Fibroblast of villous mesenchyme (primary cell): ENCODE results near the gene ASCC2. TPM values are rescaled to one million over a fixed set of nuclear protein-coding genes. Genes with fewer than 3 reads are reported as not detected.
"Not testable (repeated sequence)": the region's sequence is repeated elsewhere in the genome, so short reads cannot be mapped to it uniquely, and the experiment has no call there.

Experiments used
- DNase-seq: peaks from one replicate; pipeline ENCODE4 v3.0.0-alpha.2; 2010; ENCODE audit warnings: low read depth
- H3K4me3 ChIP-seq: 2 replicates; pipeline ENCODE4 v1.5.1; 2011; ENCODE audit warnings: low read depth, mild to moderate bottlenecking, low read length
- total RNA-seq: library from RNA; depleted of rRNA; stranded (reverse); fragments of >200 nt; gene quantifications from 2 replicates; pipeline ENCODE4 v1.2.3, GENCODE V29; 2012
- TF ChIP-seq, protein P1 (sequence below): IDR thresholded peaks from 2 replicates; pipeline ENCODE4 v1.5.1; 2012; ENCODE audit warnings: low read depth, mild to moderate bottlenecking, low read length; ENCODE audit not compliant: insufficient read depth

ASCC2 gene
- total RNA-seq, 1 donor: 33.7 TPM

DNA sequence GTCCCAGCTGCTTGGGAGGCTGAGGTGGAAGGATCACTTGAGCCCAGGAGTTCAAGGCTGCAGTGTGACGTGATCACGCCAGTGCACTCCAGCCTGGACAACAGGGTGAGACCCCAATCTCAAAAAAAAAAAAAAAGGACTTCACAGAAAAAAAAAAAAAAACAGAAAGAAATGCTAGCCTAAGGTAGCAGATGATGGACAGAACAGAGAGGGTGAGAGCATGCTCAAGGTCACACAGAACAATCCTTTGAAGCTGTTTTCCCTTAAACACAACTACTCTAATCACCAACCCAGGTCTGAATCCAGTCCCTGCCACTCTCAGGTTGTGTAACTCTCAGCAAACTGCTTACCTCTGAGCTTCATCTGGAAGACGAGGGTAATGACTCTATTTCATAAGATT, 81.0 kb downstream of the ASCC2 start:
- TF ChIP-seq, protein P1, sequence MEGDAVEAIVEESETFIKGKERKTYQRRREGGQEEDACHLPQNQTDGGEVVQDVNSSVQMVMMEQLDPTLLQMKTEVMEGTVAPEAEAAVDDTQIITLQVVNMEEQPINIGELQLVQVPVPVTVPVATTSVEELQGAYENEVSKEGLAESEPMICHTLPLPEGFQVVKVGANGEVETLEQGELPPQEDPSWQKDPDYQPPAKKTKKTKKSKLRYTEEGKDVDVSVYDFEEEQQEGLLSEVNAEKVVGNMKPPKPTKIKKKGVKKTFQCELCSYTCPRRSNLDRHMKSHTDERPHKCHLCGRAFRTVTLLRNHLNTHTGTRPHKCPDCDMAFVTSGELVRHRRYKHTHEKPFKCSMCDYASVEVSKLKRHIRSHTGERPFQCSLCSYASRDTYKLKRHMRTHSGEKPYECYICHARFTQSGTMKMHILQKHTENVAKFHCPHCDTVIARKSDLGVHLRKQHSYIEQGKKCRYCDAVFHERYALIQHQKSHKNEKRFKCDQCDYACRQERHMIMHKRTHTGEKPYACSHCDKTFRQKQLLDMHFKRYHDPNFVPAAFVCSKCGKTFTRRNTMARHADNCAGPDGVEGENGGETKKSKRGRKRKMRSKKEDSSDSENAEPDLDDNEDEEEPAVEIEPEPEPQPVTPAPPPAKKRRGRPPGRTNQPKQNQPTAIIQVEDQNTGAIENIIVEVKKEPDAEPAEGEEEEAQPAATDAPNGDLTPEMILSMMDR: no peak
- no peak overlapping the region for H3K4me3 ChIP-seq
- no peak for DNase-seq

DNA sequence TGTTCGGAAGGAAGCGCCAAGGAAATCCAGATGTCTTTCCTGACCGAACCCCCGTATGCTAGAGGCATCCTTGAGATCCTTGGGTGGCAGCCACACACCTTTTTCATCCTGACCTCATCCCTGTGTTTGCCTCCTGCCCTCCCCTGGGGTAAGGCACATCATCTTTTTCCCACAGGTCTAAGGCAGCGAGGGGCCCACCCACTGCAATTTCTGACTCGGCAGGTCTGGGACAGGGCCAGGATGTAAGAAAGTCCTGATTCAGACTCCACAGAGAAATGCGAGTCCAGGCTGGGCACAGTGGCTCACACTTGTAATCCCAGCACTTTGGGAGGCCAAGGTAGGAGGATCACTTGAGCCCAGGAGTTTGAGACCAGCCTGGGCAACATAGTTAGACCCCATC, 81.7 kb downstream of the ASCC2 start:
- TF ChIP-seq, protein P1: no peak
- no peak overlapping the region for H3K4me3 ChIP-seq
- no peak for DNase-seq

DNA sequence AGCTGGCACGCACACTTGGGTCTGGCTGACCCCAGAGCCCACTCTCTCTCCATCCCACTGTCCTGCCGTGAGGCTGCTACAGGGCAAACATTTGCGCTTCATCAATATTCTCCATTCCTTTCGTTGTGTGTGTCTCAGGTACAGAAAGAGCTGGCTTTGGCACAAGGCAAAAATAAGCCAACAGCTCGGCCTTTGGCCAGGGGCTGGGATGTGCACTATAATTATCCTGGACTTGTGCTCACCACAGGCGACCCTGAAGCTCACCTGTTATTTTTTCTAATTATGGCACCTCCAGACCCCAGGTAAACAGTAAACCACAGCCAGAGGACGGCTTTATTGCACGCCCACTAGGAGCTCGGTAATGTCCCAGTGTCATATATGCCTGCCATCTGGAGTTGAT, 82.2 kb downstream of the ASCC2 start:
- no peak for DNase-seq
- TF ChIP-seq, protein P1: no peak
- H3K4me3 ChIP-seq: no peak overlapping the region

DNA sequence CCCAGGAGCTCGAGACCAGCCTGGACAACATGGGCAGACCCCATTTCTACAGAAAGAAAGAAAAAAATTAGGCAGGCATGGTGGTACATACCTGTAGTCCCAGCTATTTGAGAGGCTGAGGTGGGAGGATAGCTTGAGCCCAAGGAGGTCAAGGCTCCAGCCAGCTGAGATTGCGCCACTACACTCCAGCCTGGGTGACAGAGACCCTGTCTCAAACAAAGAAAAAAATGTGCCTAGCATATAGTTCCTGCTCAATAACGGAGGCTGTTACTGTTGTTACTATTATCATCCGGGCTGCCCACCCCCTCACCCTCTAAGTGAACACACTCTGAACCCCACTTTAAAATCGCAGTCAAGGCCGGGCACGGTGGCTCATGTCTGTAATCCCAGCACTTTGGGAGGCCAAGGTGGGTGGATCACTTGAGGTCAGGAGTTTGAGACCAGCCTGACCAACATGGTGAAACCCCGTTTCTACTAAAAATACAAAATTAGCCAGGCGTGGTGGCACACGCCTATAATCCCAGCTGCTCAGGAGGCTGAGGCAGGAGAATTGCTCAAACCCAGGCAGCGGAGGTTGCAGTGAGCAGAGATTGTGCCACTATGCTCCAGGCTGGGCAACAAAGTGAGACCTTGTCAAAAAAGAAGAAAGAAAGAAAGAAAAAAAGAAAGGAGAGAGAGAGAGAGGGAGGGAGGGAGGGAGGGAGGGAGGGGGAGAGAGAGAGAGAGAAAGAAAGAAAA, 83.2 kb downstream of the ASCC2 start:
- DNase-seq, H3K4me3 ChIP-seq: not testable (repeated sequence)

DNA sequence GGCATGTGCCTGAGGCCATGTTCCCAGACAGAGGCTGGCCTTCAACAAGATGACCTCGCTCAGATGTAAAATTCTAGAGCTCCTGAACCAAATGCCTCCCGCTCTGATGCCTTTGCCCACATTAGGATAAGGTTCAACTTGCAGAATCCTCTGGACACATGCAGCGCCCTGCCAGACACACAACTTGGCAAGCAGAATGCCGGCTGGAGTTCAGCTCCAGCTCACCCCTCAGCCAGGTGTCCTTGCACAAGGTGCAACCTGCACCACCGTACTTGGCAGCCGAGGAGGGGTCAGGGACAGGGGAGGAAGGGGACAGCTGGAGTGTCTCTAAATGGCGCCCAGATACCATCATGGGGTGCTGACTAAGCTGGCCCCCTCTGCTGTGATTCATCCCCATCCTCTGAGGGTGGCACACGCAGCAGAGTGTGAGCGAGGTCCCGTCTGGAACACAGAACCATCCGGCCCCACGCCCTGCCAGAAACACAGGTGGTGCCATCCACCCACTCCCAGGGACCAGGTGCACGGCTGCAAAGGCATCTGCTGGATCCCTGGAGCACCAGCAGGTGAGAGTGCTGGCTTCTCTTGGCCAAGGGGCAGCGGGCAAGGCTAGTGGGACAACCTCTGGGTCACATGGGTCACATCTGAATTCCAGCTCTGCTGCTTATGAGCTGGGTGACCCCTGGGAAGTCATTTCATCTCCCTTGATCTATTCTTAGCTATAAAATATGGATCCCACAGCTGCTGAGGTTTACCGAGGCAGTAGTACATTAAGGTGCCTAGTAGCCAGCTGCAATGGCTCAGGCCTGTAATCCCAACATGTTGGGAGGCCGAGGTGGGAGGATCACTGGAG, 84.0 kb downstream of the ASCC2 start:
- no peak for DNase-seq
- TF ChIP-seq, protein P1: no peak
- no peak overlapping the region for H3K4me3 ChIP-seq

DNA sequence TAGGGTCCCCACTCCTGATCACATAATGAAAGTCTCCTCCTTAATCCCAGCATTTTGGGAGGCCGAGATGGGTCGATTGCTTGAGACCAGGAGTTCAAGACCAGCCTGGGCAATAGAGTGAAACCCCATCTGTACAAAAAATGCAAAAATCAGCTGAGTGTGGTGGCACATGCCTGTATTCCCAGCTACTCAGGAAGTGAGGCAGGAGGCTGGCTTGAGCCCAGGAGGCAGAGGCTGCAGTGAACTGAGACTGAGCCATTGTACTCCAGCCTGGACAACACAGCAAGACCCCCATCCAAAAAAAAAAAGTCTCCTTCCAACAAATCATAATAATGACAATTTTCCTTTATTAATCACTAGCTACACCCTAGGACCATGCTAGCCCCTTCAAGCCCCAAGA, 86.4 kb downstream of the ASCC2 start:
- no peak overlapping the region for H3K4me3 ChIP-seq
- no peak for DNase-seq
- TF ChIP-seq, protein P1: no peak
